GM10847 (cell line): ENCODE data around the gene TACC2.

Source experiments
- POLR2A ChIP-seq: IDR thresholded peaks from 2 replicates; pipeline ENCODE4 v1.6.1; 2011; ENCODE audit not compliant: insufficient read length; ENCODE audit errors: extremely low read depth

TACC2 gene

DNA sequence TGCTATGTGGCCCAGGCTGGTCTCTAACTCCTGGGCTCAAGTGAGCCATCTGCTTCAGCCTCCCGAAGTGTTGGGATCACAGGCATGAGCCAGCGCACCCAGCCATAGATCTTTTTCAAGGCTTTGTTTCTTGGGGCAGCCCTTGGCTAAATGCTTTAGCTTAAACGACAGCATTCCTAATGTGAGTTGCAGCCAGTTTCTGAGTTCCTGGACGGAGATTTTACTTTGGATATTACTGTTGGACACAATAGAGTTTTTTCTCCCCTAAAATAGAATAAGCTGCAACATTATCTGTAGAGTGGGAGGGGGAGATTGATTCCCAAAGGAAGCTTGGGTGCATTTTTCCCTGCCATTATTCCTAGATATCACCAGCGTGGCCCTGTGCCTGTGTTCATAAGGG, 179.1 kb downstream of the TACC2 start:
- no peak for TF ChIP-seq POLR2A

GRCh38 chr10:122168598-122169394, 179.8 kb downstream of the TACC2 start:
- TF ChIP-seq POLR2A: no peak

DNA sequence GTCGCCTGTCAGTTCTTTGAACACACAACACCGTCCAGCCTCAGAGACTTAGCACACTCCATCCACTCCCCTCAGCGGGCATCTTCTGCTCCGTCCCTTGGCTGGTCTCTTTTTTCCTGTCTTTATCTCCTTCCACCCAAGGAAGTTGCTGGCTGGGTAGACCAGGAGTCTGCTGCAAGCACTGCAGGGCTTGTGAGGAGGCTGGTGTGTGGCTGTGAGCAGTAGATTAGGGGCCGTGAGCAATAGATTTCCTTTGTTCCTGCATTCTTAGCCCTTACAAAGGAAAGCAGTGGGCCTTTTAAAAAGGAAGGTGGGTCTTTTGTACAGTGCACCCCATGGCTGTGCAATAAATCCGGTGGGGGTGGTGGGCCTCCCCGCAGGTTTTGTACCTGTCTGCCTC, 181.8 kb downstream of the TACC2 start:
- no peak for TF ChIP-seq POLR2A

DNA sequence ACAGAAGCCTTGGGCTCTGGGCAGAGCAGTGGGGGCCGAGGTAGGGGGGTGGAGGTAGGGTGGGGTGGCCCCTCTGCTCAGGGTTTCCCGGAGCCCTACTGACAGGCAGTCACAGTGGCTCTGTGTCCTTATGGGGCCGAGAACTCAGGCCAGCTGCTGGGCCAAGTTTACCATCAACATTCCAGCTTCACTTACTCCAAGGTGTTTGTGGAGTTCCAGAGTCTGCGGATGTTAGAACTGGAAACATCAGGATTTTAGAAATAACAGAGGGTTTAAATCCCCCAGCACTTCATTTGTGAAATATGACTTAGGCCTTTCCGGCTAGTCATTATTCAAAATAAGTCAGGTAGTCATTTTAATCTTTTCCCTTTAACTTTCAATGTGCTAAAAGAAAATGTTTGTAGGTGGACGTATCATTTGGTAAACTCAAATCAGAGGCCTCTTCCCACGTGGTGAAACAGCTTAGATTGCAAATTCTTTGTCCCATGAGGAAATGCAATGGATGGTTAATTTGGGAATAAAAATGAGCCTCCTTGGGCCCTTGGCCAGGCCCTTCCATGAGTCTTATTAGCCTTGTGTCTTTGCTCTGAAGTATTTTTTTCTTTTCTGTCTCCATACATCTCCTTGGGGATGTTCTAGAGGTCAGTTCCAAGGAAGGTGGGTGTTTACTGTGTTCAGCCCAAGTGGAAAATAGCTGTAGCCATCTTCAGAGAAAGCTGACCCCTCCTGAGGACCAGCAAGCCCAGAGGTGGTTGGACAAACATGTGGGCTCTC, 182.5 kb downstream of the TACC2 start:
- TF ChIP-seq POLR2A: no peak

DNA sequence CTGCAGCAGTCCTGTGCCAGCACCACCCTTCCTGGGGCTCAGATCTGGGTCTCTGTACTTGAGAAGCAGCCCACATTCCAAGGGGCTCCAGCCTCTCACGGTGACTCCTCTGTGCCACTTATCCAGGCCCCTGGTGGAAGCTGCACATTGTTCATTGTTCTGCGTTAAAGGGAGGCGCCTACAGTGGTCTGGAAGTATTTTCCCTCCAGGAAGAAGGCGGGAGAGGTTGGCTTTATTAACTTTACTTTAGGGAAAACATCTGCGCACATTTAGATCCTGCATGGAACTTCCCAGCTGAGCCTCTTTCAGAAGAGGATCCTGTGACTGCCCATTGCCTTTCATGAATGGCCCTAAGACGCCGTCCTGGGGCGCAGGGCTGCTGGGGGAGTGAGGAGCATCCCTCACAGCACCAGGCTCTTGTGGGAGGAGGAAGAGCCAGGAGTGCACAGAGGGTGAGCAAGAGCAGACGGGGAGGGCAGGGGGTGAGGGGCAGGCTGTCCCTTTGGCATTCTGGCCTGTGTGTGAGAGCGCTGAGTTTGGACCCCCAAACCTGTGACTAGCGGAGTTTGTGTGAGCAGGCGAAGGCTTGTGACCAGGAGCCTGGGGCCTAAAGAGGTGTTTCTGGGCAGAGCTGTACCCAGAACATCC, 183.5 kb downstream of the TACC2 start:
- no peak for TF ChIP-seq POLR2A

GRCh38 chr10:122173337-122173736, 184.4 kb downstream of the TACC2 start:
- TF ChIP-seq POLR2A: no peak

DNA sequence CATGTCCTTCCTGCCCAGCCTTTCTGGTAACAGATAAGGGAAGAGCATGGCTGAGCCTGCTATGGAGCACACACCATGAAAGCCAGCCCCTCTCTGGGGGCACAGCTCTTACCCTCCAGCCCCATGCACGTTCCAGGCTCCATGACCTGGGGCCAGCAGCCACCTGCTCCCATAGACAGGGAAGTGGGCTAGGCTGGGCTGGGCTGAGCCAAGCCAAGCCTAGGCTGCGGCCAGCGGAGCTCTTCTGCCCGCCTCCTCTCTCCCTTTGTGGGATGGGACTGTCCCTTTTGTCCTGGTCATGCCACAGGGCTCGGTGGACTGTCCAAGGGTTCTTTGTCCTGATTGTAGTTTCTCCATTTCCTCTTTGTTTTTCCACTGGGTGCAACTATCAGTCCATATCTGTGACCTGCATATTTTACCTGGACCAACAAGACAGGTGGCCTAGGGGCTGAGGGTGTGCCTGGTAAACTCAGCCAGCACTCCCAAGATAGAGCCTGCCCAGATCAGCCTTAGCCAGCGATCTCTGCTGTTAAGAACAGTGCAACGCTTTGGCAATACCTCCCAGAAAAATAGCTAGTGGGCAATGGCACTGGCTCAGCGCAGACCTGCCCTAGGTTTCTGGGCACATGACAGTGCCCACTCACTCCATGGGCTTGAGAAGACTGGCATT, 184.9 kb downstream of the TACC2 start:
- TF ChIP-seq POLR2A: no peak

DNA sequence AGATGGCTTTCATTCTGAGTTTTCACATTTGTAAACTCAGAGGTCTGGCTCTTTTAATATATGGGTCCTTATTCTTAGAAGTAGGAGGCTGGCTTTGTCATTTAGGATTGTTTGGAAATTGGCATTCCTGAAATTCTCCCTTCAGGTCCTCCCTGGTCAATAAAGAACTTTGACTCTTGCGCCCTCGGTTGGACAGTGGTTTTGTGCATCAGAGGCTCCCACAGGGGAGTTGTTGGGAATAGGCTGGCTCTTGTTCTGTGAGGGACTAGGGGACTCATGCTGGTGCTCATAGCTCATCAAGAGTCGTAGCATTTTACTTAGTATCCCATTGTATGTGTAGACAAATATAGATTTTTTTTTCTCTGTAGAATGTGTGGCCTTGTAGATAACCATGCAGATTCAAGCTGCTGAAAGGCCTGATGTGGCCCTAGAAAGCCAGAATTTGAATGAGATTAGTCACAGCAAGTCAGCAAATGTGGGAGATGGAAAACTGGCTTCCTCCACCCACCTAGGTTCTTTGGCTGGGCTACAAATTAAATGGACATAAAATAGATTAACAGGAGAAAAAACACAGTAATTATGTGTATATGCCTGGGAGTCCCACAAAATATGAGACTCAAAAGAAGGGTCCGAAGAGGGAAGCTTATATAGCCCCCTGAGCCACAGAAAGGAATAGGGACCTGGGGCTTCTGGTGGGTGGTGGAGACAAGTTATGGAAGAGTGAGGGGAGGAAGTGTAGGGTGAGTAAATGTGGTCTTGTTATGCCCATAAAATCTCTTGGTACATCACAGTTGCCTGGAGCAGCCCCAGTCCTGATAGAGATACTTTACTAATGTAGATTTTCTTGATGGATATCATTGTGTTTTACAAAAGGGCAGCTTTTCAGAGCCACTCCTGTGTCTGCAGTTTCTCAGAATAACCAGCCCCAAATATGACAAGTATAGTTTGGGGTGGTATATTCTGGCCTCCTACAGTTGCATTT, 187.6 kb downstream of the TACC2 start:
- TF ChIP-seq POLR2A: no peak

DNA sequence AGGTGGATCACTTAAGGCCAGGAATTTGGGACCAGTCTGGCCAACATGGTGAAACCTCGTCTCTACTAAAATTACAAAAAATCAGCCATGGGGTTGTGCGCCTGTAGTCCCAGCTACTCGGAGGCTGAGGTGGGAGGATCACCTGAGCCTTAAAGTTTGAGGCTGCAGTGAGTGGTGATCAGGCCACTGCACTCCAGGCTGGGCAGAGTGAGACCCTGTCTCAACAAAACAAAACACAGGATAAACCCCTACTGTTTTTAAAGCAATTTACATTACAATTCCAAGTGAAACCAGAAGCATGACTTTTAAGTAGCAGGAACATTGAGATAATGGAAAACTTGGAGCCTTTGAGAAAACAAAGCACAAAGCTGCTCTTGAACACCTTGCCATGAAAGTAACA, 189.7 kb downstream of the TACC2 start:
- TF ChIP-seq POLR2A: no peak

GRCh38 chr10:122181041-122181732, 192.2 kb downstream of the TACC2 start:
- TF ChIP-seq POLR2A: no peak

- TF ChIP-seq POLR2A: no peak
These were observed 192.9 kb downstream of the TACC2 start for GRCh38 chr10:122181876-122182275.

DNA sequence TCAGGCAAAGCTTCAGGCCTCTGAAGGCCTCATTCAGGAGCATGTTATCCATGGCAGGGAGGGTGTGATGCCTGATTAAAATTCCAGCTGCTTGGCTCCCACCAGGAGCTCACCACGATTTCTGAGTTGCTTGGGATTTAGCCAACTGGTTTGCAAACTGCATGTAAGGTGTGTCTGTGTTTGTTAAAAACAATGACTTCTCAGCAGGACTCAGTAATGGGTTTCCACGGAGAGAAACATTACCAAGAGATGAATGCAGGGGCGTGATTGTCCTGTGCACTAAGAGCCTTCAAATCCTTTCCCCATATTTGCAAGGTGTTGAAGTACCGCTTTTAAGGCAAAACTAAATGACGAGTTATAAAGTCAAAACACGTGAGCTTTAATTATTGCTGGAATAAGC, 193.3 kb downstream of the TACC2 start:
- no peak for TF ChIP-seq POLR2A

DNA sequence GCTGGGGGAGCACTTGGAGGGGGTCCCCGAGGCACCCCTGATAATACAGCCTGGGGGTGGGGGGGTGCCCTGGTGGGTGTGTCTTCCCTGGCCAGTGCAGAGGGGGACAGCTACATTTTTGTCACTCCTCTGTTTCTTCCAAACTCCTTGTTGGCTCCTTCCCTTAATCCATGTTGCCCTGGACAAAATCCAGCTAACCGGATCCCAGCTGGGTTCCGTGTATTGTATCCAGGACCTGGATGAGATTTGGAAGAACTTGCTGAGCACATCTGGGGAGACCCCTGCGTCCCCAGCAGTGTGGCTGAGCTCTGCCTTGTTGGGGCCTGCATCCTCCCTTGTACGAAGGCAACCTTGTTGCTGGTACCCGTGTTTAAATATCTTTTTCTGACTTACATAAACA, 195.3 kb downstream of the TACC2 start:
- TF ChIP-seq POLR2A: no peak

GRCh38 chr10:122185643-122186042, 196.7 kb downstream of the TACC2 start:
- no peak for TF ChIP-seq POLR2A
